ENCODE measurements around the gene ABCD3.
"Not testable (repeated sequence)": the region's sequence is repeated elsewhere in the genome, so short reads cannot be mapped to it uniquely, and the experiment has no call there.

Gene ABCD3

DNA sequence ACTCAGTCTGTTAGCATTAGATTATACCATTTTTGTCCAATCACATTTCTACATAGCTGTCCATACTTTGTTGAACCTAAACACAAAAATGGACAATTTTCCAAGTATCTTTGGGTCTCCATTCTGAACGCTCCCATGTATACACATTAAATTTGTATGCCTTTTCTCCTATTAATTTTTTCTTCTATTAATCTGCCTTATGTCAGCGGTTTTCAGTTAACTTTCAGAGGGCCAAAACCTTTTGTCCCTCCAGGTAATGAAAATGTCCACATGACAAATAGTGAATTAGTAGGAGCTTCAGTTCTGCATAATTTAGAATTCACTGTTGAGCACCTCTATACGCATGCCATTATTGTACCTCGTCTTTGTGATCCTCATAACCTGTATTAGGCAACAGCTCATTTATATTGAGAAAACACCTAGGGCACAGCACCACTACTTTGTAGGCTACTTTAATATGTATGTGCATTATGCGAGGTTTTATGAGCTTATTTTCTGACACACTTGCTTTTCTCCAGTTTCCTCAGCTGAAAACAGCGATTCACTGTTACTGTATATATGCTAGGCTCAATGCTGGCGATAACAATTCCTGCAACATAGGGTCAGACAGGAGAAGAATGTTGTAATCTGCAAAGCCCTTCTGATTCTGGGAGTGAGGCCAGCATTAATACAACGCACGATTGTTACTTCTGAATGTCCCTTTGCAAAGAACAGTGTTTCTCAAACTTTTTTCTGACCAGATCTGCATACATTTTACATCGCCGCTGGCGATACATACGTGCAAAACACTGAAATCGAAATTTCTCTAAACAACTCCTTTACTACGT lies 1.1 kb upstream of the ABCD3 start:
- peak; percentile 86 for DNase-seq

DNA sequence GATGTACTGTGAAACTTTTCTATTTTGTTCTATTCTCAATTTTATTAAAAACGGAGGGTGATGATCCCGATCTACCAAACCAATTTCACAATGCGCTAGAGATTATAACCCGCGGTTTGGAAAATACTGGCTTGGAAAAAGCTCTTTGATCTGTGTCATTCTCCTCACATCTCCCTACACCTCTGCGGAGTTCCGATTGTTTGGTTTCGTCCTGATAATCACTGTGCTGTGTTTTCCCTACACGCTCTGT lies 536 bp upstream of the ABCD3 start:
- DNase-seq: no peak

DNA sequence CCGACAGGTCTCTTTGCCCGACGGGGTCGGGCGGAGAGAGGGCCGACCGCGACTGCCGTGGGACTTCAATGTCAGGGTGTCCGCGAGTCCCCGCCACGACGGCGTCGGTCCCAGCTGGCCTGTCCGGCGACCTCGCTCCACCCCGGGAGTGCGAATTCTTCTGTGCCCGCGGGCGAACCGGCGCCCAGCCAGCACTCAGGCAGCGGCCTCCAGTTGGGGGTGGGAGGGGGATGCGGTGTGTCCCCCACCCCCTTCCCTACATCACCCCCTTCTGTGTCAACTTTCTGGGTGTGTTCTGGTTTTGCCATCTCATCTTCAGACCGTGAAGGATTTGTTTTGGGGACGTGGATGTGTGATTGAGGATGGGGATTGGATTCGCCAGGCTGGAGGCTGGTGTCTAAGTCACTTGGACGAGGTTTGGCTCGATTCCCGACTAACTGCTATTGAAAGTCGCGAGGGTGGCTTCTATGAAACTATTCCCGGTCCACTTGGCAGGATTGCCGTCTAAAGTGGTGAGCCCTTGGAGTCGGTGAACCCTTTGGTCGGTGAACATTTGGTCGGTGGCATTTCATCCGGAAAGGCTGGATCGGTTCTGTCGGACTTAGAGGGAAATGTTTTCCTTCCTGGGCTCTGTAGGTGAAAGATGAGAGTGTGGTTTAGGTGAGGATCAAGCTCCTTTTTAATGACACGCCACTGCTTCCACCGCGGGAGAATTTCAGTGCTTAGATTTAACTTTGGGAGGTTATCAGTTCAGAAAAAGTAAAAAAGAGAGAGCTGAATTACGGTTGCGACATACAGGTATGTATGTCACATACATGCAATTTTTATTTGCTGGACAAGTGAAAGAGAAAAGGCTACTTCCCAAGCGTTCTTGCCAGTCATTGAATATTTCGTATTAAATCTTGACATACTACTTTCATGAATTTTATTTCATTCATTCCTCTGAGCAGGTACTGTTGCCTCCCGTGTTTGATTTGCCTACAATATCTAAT lies 771 bp downstream of the ABCD3 start:
- DNase-seq: peak; percentile 36

DNA sequence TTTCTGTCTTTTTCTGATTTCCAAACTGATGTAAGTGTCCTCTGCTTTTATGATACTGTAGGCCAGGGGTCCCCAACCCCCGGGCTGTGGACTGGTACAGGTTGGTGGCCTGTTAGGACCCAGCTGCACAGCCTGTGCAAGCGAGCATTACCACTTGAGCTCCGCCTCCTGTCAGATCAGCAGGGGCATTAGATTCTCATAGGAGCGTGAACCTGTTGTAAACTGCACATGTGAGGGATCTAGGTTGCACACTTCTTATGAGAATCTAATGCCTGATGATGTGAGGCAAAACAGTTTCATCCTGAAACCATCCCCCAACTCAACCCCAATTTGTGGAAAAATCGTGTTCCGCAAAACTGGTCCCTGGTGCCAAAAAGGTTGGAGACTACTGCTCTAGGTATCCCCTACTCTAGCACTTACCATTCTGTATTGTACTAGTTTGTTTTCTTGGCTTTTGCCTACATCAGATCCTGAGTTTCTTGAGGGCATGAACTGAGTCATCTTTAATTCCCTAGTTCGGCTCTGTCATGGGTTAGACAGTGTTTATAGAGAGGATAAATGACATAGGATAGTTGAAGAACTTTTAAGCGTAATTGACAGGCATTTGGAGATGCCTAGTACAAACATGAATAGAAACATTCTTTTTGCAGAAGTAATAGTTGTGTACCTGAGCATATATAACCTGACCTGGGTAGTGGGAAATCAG lies 4.1 kb downstream of the ABCD3 start:
- DNase-seq: no peak

DNA sequence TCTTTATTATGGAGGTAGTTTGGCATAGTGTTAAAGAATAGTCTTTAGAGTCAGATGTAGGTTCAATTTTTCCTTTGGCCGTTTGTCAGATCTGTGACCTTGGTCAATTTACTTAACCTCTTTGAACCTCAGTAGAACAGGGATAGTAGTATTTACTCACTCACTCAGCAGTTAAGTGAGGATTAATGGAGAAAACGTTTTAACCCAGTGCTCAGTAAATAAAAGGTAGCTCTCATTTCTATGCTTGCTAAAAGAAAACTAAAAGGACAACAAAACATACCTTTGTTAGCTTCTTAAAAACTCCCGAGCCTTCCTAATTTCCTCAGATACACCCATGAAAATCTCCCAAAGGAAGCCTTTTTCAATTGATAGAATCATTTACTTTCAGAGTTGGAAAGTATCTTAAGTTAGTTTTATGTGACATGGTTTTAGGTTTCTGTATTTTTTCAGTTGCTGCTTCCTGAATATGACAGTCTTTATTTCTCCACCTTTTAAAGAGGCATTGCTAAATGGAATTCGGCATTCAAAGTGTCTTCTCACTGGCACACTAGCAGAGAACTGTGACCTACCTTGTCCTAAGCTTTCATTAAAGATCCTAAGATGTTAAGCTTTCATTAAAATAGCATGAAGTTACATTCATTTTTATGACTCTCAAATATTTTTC lies 7.8 kb downstream of the ABCD3 start:
- DNase-seq: no peak

DNA sequence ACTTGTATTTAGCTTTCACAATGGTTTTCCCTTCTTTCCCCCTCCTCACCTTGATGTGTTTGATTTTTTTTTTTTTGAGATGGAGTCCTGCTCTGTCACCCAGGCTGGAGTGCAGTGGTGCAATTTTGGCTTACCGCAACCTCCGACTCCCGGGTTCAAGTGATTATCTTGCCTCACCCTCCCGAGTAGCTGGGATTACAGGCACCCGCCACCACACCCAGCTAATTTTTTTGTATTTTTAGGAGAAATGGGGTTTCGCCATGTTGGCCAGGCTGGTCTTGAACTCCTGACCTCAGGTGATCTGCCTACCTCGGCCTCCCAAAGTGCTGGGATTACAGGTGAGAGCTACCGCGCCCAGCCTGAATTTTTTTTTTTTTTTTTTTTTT lies 8.3 kb downstream of the ABCD3 start:
- DNase-seq: not testable (repeated sequence)

DNA sequence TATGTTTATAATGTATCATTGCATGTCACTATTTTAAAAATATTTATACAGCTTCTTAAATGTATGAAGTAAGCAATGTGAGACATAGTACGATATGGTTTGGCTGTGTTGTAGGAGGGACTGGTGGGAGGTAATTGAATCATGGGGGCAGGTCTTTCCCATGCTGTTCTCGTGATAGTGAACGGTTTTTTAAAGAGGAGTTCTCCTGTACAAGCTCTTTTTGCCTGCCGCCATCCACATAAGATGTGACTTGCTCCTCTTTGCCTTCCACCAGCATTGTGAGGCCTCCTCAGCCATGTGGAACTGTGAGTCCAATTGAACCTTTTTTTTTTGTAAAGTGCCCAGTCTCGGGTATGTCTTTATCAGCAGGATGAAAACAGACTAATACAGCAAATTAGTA lies 10.3 kb downstream of the ABCD3 start:
- no peak for DNase-seq

DNA sequence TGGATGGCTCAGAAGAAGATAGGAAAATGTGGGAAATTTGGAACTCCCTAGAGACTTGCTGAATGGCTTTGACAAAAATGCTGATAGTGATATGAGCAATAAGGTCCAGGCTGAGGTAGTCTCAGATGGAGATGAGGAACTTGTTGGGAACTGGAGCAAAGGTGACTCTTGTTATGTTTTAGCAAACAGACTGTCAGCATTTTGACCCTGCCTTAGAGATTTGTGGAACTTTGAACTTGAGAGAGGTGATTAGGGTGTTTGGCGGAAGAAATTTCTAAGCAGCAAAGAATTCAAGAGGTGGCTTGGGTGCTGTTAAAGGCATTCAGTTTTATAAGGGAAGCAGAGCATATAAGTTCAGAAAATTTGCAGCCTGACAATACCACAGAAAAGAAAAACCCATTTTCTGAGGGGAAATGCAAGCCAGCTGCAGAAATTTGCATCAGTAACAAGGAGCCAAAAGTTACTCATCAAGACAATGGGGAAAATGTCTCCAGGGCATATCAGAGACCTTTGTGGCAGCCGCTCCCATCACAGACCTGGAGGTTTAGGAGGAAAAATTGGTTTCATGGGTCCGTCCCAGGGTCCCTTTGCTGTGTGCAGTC lies 10.8 kb downstream of the ABCD3 start:
- not testable (repeated sequence) for DNase-seq

DNA sequence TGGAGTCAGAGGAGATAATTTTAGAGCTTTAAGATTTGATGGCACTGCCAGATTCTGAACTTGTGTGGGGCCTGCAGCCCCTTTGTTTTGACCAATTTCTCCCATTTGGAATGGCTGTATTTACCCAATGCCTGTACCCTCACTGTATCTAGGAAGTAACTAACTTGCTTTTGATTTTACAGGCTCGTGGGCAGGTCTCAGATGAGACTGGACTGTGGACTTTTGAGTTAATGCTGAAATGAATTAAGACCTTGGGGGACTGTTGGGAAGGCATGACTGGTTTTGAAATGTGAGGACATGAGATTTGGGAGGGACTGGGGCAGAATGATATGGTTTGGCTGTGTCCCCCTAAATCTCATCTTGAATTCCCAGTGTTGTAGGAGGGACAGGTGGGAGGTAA lies 11.9 kb downstream of the ABCD3 start:
- DNase-seq: not testable (repeated sequence)

DNA sequence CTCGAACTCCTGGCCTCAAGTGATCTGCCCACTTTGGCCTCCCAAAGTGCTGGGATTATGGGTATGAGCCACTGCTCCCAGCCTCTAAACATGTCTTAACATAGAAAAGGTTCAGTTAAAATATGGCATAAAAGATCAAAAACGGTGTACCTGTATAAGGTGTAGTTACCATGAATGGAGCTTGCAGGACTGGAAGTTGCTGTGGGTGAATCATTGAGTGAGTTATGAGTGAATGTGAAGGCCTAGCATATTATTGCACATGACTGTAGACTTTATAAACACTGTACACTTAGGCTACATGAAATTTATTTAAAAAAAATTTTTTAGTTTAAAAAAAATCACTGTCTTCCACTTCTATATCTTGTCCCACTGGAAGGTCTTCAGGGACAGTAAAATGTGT lies 15.7 kb downstream of the ABCD3 start:
- no peak for DNase-seq

DNA sequence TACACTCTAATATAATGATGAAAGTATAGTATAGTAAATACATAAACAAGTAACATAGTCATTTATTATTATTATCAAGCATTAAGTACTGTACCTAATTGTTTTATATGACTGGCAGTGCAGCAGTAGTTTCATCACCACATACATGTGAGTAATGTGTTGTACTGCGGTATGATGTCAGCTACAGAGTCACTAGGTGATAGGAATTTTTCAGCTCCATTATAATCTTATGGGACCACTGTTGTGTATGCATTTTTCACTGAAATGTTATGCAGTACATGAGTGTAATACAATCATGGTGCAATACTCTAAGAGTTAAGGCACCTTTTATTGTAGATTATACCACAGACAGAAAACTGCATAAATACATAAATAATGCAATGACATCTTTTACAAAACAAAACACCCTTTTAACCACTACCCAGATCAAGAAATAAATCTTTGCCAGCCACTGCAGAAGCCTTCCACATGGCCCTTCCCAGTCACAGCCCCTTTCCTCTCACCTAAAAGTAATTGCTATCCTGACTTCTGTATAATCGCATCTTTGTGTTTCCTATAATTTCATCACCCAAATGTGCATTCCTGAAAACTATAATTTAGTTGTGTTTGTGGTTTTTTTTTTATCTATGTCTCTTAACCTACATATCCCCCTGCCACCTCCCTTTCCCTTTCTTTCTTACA lies 16.3 kb downstream of the ABCD3 start:
- no peak for DNase-seq

DNA sequence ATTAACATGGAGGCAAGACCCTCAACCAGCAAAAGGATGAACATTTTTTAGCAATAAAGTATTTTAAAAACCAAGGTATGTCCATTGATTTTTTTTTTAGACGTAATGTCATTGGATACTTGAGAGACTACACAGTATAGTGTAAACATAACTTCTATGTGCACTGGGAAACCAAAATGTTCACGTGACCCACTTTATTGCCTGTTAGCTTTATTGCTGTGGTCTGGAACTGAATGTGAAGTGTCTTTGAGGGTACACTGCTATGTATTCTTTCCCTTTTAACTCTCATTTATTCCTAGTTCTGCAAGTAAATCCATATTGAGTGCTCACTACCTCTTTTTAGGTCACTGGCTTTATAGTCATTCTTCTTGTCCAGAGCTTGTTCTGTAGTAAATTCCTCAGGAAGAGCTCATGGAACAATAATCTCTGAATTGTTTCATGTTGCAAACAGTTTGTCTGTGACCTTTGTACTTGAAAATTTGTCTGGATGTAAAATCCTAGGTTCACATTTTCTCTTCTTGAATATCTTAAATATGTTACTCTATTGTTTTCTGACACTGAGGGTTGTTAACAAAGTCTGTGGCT lies 20.6 kb downstream of the ABCD3 start:
- no peak for DNase-seq

DNA sequence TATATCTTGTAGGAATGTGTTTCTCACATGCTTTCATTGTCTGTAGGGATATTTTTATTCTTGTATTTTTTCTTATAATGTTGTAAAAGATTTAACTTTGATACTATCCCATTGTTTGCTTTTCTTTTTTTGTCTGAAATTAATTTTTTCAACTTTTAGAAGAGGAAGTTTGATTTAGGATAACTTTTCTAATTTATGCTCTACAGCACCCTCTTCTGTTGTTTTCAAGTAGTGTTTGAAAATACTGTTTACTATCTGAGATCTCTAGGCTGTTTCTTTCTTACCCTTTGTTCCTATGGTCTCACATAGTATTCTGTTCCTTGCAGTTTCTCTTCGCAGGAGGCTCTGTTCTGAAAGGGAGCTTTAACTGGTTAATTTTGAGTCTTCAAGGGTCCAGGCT lies 21.9 kb downstream of the ABCD3 start:
- DNase-seq: no peak

DNA sequence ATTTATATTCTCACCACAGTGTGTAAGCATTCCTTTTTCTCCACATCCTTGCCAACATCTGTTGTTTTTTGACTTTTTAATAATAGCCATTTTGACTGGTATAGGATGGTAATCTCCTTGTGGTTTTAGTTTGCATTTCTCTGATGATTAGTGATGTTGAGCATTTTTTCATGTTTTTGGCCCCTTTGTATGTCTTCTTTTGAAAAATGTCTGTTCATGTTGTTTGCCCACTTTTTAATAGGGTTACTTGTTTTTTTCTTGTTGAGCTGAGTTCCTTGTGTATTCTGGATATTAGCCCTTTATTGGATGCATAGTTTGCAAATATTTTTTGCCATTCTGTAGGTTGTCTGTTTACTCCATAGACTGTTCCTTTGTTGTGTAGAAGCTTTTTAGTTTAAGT lies 24.9 kb downstream of the ABCD3 start:
- DNase-seq: not testable (repeated sequence)

DNA sequence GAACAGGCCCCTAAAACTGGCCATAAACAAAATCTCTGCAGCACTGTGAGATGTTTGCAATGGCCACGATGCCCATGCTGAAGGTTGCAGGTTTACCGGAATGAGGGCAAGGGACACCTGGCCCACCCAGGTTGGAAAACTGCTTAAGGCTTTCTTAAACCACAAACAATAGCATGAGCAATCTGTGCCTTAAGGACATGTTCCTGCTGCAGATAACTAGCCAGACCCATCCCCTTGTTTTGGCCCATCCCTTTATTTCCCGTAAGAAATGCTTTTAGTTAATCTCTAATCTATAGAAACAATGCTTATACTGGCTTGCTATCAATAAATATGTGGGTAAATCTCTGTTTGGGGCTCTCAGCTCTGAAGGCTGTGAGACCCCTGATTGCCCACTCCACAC lies 26.6 kb downstream of the ABCD3 start:
- not testable (repeated sequence) for DNase-seq

DNA sequence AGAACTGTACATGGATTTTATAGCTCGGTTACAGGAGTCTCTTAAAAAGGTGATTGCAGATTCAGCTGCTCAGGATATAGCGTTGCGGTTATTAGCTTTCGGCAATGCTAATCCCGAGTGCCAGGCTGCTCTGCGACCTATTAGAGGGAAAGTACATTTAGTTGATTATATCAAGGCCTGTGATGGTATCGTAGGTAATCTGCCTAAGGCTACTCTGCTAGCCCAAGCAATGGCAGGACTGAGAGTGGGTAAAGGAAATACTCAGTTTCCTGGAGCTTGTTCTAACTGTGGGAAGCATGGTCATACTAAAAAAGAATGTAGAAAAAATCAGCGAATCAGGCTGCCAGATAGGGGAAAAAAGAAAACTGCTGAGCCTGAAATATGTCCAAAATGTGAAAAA lies 27.5 kb downstream of the ABCD3 start:
- not testable (repeated sequence) for DNase-seq

DNA sequence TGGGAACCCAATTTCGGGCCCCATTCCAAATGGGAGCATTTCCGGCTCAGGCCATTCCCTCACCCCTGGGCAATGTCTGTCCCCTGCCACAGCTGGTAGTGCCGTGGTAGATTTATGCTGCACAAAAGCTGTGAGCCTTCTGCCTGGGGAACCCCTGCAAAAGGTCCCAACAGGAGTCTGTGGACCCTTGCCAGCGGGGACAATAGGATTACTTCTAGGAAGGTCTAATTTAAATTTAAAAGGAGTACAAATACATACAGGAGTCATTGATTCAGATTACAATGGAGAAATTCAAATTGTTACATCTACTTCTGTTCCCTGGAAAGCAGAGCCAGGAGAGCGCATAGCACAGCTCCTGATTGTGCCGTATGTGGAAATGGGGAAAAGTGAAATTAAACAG lies 28.0 kb downstream of the ABCD3 start:
- not testable (repeated sequence) for DNase-seq

DNA sequence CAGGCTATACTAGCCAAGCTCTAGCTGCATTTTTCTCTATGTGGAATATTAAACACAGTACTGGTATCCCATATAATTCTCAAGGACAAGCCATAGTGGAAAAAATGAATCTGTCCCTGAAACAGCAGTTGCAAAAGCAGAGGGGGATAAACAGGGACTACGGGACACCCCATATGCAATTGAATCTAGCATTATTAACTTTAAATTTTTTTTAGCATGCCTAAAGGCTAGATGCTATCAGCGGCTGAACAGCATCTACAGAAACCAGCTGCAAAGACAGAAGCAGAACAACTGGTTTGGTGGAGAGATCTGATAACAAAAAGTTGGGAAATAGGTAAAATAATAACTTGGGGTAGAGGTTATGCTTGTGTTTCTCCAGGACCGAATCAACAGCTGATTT lies 30.6 kb downstream of the ABCD3 start:
- DNase-seq: not testable (repeated sequence)

DNA sequence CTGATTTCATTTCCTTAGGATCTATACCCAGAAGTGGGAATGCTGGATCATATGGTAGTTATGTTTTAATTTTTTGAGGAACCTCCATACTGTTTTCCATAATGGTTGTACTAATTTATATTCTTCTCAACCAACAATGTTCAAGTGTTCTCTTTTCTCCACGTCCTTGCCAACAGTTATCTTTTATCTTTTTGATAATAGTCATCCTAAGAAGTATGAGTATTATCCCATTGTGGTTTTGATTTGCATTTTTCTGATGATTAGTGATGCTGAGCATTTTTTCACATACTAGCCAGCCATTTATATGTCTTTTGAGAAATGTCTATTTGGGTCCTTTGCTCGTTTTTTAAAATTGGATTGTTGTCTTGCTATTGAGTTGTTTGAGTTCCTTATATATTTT lies 38.5 kb downstream of the ABCD3 start:
- no peak for DNase-seq

DNA sequence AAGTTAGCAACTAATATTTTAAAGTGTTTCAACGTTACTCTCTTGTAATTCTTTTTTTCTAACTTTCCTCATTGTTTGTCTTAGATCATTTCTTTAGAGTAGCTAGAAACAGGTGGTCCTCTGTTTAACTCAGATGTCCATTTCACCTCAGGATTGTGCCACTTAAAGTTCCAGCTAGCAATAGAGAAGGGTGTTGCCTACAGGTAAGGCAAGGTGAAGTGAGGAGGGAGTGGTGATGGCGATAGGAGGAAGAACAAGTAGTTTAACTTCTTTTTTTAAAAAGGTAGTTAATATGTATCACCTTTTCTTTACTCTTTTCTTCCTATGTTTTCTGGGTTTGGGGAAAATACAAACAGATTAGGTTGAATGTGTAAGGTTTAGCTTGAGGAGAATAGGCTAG lies 44.4 kb downstream of the ABCD3 start:
- DNase-seq: no peak

DNA sequence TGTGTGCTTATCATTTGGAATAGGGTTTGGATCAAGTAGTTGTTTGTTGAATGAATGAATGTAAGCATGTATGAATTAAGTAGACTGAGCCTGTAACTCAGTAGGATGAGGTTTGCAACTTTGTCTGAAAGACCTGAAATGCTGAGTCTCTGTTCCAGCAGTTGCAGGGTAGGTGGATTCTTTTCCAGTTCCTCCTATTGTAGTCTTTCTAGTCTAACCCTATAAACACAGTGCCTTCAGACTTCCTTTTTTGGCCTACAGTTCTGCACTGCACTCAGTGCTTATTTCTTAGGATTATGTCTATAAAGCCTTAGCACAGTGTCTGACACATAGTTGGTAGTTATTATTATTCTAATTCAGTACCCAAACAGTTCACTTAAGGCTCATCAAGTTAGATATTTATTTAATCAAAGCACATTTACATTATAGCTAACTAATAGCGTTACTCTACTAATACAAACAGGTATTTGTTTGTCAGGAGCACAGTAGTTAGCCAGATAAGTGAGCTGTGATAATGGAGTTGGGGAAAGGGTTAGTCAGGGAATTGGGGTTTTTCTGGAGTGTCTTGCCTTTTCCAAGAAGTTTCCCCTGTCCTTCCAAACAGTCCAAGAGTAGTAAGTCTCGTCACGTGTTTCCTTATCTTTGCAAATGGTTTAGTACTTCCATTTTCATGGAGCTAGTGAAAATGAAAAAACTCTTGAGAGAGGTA lies 45.0 kb downstream of the ABCD3 start:
- DNase-seq: no peak
